OCI-M1 (cell line): Measurements from ENCODE around the gene RNF128.

Source experiments
- DNase-seq: peaks from one replicate; lab custom pipeline; 2025; lab: John Stamatoyannopoulos, UW

RNF128 gene, protein sequence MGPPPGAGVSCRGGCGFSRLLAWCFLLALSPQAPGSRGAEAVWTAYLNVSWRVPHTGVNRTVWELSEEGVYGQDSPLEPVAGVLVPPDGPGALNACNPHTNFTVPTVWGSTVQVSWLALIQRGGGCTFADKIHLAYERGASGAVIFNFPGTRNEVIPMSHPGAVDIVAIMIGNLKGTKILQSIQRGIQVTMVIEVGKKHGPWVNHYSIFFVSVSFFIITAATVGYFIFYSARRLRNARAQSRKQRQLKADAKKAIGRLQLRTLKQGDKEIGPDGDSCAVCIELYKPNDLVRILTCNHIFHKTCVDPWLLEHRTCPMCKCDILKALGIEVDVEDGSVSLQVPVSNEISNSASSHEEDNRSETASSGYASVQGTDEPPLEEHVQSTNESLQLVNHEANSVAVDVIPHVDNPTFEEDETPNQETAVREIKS

GRCh38 chrX:106726485-106727437 is at the start of gene RNF128:
Gene RNF128, plus strand, starts transcription at chrX:106726701. Its CDS starts 213 bp downstream, at chrX:106726914.
- no peak for DNase-seq

DNA sequence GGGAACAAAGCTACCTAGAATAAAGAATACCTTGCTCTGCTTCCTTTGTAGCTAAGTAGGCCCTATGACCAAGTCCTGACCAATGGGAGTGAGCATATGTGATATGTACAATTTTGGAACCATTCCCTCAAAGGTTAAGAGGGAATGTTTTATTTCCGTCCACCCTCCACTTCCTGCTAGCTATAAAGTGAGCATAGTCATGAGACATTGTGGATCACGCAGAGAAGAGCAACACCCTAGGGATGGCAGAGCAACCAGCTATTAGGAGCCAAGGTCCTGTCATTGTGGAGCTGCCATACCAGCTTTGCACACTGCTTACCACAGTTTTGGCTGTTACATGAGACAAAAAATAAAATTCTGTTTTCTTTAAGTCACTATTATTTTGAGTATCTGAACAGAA is 45.8 kb upstream of the RNF128 start:
- DNase-seq, result no peak

DNA sequence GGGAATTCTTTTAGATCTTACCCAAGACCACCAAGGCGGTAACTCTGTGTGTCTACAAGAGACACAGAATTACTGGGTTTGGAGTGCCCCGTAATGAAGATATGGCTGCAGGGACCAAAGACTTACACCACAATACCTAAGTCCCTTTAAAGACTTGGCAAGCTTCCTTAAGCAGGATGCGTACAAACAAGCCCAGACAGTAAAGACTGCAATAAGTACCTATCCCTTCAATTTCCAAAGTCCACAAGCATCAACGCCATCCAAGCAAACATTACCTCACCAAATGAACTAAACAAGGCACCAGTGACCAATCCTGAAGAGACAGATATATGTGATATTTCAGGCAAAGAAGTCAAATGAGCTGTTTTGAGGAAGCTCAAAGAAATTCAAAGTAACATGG is 42.3 kb upstream of the RNF128 start:
- DNase-seq, result no peak

GRCh38 chrX:106692425-106693065 is 34.0 kb upstream of the RNF128 start:
- DNase-seq, result no peak

- no peak for DNase-seq
Observed at GRCh38 chrX:106696502-106696901, 30.0 kb upstream of the RNF128 start.

GRCh38 chrX:106698693-106699092 is 27.8 kb upstream of the RNF128 start:
- no peak for DNase-seq

- DNase-seq, result no peak
Observed at GRCh38 chrX:106702636-106703035, 23.9 kb upstream of the RNF128 start.

DNA sequence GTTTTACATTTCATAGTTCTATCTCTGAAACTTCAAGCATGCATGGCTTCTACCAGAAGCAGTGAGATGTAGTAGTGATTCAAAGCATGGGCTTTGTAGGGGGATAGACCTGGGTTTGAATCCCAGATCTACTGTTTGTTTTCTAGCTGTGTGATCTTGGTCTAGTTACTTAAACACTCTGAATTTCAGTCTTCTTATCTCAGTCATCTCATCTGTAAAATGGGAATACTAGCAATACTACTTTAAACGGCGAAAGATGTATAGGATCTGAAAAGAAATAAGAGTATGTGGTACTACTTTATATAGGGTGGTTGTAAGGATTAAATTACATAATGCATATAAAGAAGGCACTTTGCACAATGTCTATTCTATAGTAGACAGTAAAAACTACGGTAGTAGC is 20.0 kb upstream of the RNF128 start:
- no peak for DNase-seq

- DNase-seq, result peak; percentile 15
Observed at GRCh38 chrX:106707771-106708454, 18.6 kb upstream of the RNF128 start.

GRCh38 chrX:106710771-106711170 is 15.7 kb upstream of the RNF128 start:
- no peak for DNase-seq

GRCh38 chrX:106711375-106711774 is 15.1 kb upstream of the RNF128 start:
- no peak for DNase-seq

DNA sequence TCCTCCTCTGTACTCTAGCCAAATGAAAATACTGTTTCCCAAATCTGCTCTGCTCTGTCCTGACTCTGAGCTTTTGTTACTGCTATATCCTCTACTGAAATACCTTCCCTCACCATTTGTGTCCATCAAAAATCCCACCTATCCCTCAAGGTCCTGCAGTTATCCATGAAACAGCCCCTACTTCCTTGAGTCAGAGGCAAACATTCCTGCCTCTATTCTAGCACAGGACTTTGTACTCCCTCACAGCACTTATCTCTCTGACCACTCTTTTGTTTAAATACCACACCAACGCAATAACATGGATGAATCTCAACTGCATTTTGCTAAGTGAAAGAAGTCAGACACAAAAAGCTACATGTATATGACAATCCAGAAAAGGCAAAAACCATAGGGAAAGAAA is 10.5 kb upstream of the RNF128 start:
- peak; percentile 0 for DNase-seq

DNA sequence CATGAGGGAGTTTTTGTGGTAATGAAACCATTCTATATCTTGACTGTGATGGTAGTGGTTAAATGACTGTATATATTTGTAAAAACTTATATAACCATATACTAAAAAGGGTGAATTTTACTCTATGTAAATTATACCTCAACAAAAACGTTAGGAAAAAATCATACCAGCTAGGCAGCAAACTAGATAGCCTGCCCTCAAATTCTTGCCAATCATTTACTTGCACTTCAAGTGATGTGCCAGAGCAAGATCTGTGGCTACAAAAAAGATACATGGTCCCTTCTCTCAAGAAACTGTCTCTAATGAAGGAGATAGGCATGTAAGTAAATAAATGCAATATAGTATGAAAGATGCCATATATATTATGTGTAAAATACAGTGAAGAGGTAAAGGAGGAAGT is 10.0 kb upstream of the RNF128 start:
- no peak for DNase-seq

DNA sequence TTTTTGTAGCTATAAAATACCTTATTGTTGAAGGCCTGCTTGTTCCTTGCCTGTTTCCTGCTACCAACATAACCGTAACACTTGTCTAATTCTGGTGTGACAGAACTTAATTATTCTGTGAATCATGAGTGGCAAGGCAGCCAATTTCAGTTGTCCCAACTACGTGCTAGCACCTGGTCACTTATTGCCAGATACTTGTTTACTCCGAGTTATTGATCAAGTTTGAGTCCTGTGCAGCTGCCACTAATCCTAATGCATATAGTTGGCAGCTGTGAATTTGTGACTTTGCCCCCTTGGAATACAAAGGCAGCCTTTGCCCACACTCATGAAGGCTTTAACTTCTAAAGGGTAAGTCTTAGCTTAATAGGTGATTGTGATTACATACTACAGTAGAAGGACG is 7.8 kb upstream of the RNF128 start:
- no peak for DNase-seq

- DNase-seq, result no peak
Observed at GRCh38 chrX:106725931-106726330, 570 bp upstream of the RNF128 start.

GRCh38 chrX:106728337-106728736 is 1.8 kb downstream of the RNF128 start:
- no peak for DNase-seq

- DNase-seq, result peak; percentile 1
Observed at GRCh38 chrX:106730401-106730800, 3.9 kb downstream of the RNF128 start.

DNA sequence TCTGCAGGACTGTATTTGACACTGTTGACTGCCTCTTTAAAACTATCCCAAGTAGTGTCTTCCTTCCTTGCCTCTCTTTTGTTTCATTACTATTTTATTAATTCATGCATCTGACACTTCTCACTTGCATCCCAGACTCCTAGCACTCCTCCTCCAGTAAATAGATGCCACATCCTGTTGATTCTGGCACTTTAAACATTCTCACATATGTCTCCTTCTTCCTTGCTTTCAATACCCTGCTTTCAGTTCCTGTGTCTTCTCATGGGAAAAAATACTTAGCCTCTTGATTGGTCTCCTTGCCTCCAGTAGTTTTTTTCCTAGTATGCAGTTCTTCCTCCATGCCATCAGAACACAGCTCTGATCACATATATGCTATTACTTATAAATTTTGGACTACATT is 5.1 kb downstream of the RNF128 start:
- no peak for DNase-seq

DNA sequence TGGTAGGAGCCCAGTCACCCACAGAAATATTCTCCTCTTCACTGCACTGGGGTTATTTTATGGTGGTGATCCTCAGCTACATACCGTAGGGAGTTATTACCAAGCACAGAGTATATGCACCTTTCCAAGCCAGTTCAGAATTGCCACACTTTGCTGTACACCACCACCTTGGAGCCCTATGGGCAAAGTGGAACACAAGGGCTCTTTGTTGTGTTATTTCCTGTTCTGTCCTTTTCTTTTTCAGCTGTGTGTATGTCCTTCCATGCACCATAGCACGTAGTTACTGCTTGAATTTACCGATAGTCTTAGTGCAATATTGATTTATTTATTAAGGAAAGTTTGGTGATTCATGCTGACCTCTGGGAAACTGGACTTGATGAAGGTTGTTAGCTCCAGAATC is 8.3 kb downstream of the RNF128 start:
- DNase-seq, result no peak

DNA sequence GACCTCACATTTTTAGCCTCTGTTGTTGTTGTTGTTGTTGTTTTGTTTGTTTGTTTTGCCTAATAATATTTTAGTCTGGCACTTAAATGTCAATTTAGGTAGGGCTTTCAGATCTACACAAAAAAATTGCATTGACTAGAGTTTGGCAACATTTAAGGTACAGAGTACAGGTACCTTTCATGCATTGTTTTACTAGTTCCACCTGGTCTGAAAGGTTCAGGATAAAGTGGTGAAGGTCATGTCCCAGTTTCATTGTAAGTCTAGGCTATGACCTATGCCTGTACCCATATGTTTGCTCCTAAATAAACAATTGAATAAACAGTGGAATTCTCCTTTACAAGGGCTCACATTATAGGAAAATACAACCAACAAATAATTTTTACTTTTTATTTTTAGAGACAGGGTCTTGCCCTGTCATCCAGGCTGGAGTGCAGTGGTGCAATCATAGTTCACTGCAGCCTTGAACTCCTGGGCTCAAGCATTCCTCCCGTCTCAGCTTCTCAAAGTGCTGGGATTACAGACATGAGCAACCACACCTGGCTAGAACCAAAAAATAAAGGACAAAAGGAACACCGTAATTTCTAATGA is 13.8 kb downstream of the RNF128 start:
- DNase-seq, result no peak

DNA sequence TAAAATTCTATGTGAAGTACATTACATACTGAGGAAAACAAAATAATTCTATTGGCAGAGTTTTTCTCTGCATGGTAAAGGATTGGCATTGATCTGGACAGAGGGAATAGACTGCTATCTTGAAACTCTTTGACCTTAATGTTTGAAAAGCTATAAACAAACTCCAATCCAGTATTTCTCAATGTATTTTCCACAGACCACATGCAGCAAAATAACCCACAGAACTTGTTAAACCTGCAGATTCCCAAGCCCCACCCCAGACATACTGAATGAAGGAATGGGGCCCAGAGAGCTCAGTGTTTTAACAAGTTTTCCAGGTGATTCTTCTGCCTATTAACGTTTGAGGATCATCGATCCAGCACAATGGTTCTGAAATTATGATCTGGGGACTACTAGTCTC is 15.7 kb downstream of the RNF128 start:
- no peak for DNase-seq
